ENCODE results near the gene KRT3.

DNA sequence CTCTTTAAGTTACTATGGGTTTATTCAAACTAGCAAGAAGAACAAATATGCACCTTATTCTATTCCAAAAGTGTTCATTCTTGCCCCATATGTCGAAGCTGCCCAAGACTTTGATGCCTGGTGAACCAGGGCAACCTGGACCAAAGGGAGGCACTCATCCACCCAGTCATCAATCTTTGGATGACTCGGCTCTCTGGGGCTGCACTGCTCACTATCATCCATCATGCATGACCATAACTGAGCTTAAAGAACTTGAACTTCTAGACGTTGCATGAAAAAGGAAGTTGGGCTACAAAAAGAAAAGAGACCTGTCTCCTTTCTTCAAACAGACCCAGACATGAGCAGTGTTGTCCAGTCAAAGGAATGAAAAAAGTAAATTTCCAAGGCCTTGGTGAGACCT lies 16.8 kb upstream of the KRT3 start:
- TF ChIP-seq EZH2 (IDR thresholded peaks at IDR 0.05; ENCODE audit: borderline replicate concordance, low read depth, low read length, severe bottlenecking) = no peak
- TF ChIP-seq, protein P1, sequence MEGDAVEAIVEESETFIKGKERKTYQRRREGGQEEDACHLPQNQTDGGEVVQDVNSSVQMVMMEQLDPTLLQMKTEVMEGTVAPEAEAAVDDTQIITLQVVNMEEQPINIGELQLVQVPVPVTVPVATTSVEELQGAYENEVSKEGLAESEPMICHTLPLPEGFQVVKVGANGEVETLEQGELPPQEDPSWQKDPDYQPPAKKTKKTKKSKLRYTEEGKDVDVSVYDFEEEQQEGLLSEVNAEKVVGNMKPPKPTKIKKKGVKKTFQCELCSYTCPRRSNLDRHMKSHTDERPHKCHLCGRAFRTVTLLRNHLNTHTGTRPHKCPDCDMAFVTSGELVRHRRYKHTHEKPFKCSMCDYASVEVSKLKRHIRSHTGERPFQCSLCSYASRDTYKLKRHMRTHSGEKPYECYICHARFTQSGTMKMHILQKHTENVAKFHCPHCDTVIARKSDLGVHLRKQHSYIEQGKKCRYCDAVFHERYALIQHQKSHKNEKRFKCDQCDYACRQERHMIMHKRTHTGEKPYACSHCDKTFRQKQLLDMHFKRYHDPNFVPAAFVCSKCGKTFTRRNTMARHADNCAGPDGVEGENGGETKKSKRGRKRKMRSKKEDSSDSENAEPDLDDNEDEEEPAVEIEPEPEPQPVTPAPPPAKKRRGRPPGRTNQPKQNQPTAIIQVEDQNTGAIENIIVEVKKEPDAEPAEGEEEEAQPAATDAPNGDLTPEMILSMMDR (IDR thresholded peaks at IDR 0.05; ENCODE audit: borderline replicate concordance, extremely low read depth, low read length, poor library complexity, severe bottlenecking) = no peak
